ENCODE measurements around the gene TMEM45B. TPM values are rescaled to one million over a fixed set of nuclear protein-coding genes. Genes with fewer than 3 reads are reported as not detected.
"Not testable (repeated sequence)": the region's sequence is repeated elsewhere in the genome, so short reads cannot be mapped to it uniquely, and the experiment has no call there.

Gene TMEM45B
- total and polyA plus RNA-seq, 2 of the 13 experiments (the other 11 are each of a cell fraction or from before 2014, with no cell fraction given): 29.1 to 181 TPM

GRCh38 chr11:129823799-129824198 lies 8.2 kb downstream of the TMEM45B start (continued):
- TF ChIP-seq NR2F6 (IDR thresholded peaks at IDR 0.05): not testable (repeated sequence)
- TF ChIP-seq NR2F6 (CRISPR knock-in tag; IDR thresholded peaks at IDR 0.05) (peak; percentile 54), TCF7 (IDR thresholded peaks at IDR 0.05; ENCODE audit: low read depth) (peak; percentile 87), AHDC1 (CRISPR knock-in tag; IDR thresholded peaks at IDR 0.05; ENCODE audit: borderline replicate concordance) (peak; percentile 36; the same call in 1 of the 2 replicates), MIXL1 (CRISPR knock-in tag; IDR thresholded peaks at IDR 0.05) (0 out of 2 replicates have a peak, but pooled peaks have one; percentile 13), POGZ (CRISPR knock-in tag; IDR thresholded peaks at IDR 0.05) (0 out of 2 replicates have a peak, but pooled peaks have one; percentile 20), KAT8 (CRISPR knock-in tag; IDR thresholded peaks at IDR 0.05) (0 out of 2 replicates have a peak, but pooled peaks have one; percentile 28)

GRCh38 chr11:129825380-129825779 lies 9.7 kb downstream of the TMEM45B start:
- in situ Hi-C loops (cut with HindIII; ENCODE audit: extremely low pct_ligation_motif_present, low pct_unique_long_range_greater_than_20kb) (no loop called here), intact Hi-C loops (cut with micrococcal nuclease; ENCODE audit: unreplicated experiment) (loop anchor here (5.0 kb wide), 1 partner anchor 38 kb away; no protein-coding TSS in a partner anchor)
- no peak for DNase-seq (ENCODE audit: low spot score)
- Histone ChIP-seq H3K9ac (ENCODE audit: insufficient read depth, low read depth, low read length) (no peak overlapping the region), H3K27me3 (ENCODE audit: control insufficient read depth in 1 of 2, insufficient read depth in 2 of 2, low read length in 2 of 2) (no peaks in the 10 kb centered on the region), H3K36me3 (replicated peaks in 1 of 2; ENCODE audit: control insufficient read depth in 1 of 2, insufficient read depth in 2 of 2, low read length in 2 of 2) (peaks cover 0 to 1% of the 10 kb centered on the region in 2 experiments; a peak in 2 of 5 replicates), H3K4me1 (ENCODE audit: insufficient read depth, low read length) (peaks cover 98% of the 10 kb centered on the region), H3K4me3 (replicated peaks in 1 of 3; ENCODE audit: insufficient read depth in 1 of 3, low read depth in 2 of 3, low read length in 3 of 3) (no peak overlapping the region), H3K27ac (ENCODE audit: extremely low read length, insufficient read depth, low read length) (peak overlapping the region; percentile 77), H3K79me2 (ENCODE audit: insufficient read depth, low read length) (peaks cover 61% of the 10 kb centered on the region), H2AFZ (ENCODE audit: low read length) (no peak overlapping the region), H3K9me3 (ENCODE audit: low read length) (no peaks in the 10 kb centered on the region), H3K4me2 (ENCODE audit: low read depth, low read length) (no peak overlapping the region), H4K20me1 (ENCODE audit: insufficient read depth, low read length) (no peaks in the 10 kb centered on the region)
- ATAC-seq: no peak
- BruUV-seq (replicated peaks): no TSS peak
- TF ChIP-seq TP53 (CRISPR knock-in tag; conservative IDR thresholded peaks at IDR 0.05) (no peak), ZNF292 (CRISPR knock-in tag; IDR thresholded peaks at IDR 0.05; ENCODE audit: borderline replicate concordance, low read depth) (no peak), CREBL2 (CRISPR knock-in tag; IDR thresholded peaks at IDR 0.05; ENCODE audit: borderline replicate concordance) (no peak), SRSF9 (IDR thresholded peaks at IDR 0.05; ENCODE audit: borderline replicate concordance, insufficient read depth, low read depth, low read length, poor library complexity, severe bottlenecking) (no peak), ZNF616 (CRISPR knock-in tag; IDR thresholded peaks at IDR 0.05; ENCODE audit: low read depth) (no peak), ZSCAN29 (CRISPR knock-in tag; conservative IDR thresholded peaks at IDR 0.05) (no peak), ZBTB7B (CRISPR knock-in tag; IDR thresholded peaks at IDR 0.05) (no peak)
- CTCF ChIA-PET (ENCODE audit: low intra/inter-chr PET ratio, low total read pairs): no interaction called here
- WGBS (ENCODE audit: low lambda C conversion rate): 98% methylated on average over 4 of the region's 4 CpGs
- FAIRE-seq: no peak
- POLR2A ChIA-PET: no interaction called here
